Measurements from ENCODE around the gene ICAM2. TPM values are rescaled to one million over a fixed set of nuclear protein-coding genes. Genes with fewer than 3 reads are reported as not detected.

ICAM2 gene
- total and polyA plus RNA-seq, 2 donors (not counting 3 experiments of a cell fraction or from before 2014, with no cell fraction given): 586 to 2,377 TPM

DNA sequence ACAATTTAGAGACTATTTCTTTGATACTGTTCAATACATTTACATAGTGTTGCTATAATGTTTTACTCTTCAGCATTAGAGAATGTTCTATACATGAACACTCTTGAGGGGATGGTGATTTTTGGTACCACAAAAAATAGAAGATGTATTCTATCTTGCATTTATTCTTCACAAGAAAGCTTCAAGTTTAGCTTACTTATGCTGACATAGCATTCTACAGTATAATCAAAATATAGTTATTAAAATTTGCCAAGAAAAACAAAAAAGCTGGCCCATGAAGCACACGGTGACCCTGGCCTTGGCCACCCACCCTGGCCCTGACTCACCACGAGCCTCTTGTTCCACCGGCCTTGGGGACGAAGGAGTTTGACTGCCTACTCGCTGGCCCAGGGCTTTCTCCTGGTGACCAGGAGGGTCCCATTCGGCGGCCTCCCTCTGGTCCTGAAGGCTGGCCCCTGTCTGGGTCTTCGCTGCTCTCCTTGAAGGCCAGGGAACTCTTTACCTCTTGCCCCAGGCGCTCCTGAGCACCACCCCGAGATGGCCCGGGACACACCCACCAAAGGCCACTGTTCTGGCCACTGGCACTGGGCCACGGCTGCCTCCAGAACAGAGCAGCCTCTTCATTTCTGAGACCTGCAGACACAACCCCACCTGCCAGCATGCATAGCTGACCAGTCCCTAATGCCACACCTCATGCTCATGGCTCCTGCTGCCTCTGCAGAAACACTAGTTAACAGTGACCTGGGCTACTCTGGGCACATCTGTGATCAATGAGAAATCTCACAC is 22.5 kb upstream of the ICAM2 start:
- BruUV-seq (replicated peaks): no TSS peak

More for the DNA sequence above, 22.5 kb upstream of the ICAM2 start:
- TF ChIP-seq GATA2 (IDR thresholded peaks at IDR 0.05; ENCODE audit: insufficient read depth, insufficient read length, low read depth, low read length) (no peak), MAX (IDR thresholded peaks at IDR 0.05; ENCODE audit: insufficient read depth, insufficient read length) (no peak), JUN (IDR thresholded peaks at IDR 0.05; ENCODE audit: borderline replicate concordance, insufficient read depth, insufficient read length, low read depth) (no peak), CTCF (IDR thresholded peaks at IDR 0.05; ENCODE audit: extremely low read depth in 1 of 2, insufficient read depth in 1 of 2, low read depth in 1 of 2, low read length in 2 of 2) (no peak), MYC (IDR thresholded peaks at IDR 0.05; ENCODE audit: low read depth, low read length) (no peak), POLR2AphosphoS5 (IDR thresholded peaks at IDR 0.05; ENCODE audit: insufficient read depth, low read depth, low read length) (no peak), FOS (IDR thresholded peaks at IDR 0.05; ENCODE audit: borderline replicate concordance, insufficient read depth, low read length) (no peak), EZH2 (IDR thresholded peaks at IDR 0.05; ENCODE audit: borderline replicate concordance, low read depth, low read length, severe bottlenecking) (no peak), POLR2A (IDR thresholded peaks at IDR 0.05; ENCODE audit: low read depth, low read length) (no peak)
- no peaks in the 10 kb centered on the region for H3K9me1 ChIP-seq (replicated peaks; ENCODE audit: control insufficient read depth, extremely low read depth, insufficient read depth, low read length)
- no peaks in the 10 kb centered on the region for H3K4me1 ChIP-seq (ENCODE audit: control insufficient read depth, extremely low read depth, insufficient read depth, low read length)
- FAIRE-seq (no peak), DNase-seq (ENCODE audit: low read depth, low spot score) (peak; percentile 11)
- ChIA-PET POLR2A (no interaction called here), CTCF (interaction anchor here (0.6 to 3.9 kb wide), 9 partner anchors 10 to 436 kb away, joined by 3 to 24 read pairs (median 3); partner anchors contain the start of gene ERN1)
- H3K9me3 ChIP-seq (replicated peaks; ENCODE audit: control insufficient read depth, insufficient read depth, low read length): no peaks in the 10 kb centered on the region
- H2AFZ ChIP-seq (ENCODE audit: low read depth, low read length): no peak overlapping the region
- no peak overlapping the region for H3K4me3 ChIP-seq (replicated peaks in 1 of 3; ENCODE audit: insufficient read depth in 1 of 3, low read depth in 1 of 3, low read length in 3 of 3)
- dilution Hi-C loops (cut with MboI; ENCODE audit: extremely low pct_ligation_motif_present, low sequenced_read_pairs): loop anchor here (25.0 kb wide), 1 partner anchor 94 kb away; the partner anchor contains the start of gene ERN1
- H4K20me1 ChIP-seq (replicated peaks; ENCODE audit: control insufficient read depth, extremely low read depth, insufficient read depth, low read length): no peaks in the 10 kb centered on the region
- no peaks in the 10 kb centered on the region for H3K27me3 ChIP-seq (ENCODE audit: control insufficient read depth in 2 of 2, insufficient read depth in 2 of 2, low read length in 2 of 2)
- intact Hi-C loops (cut with micrococcal nuclease): no loop called here
- no peaks in the 10 kb centered on the region for H3K79me2 ChIP-seq (ENCODE audit: control insufficient read depth, insufficient read depth, low read length)
- peaks cover 2 to 33% of the 10 kb centered on the region in 2 experiments for H3K36me3 ChIP-seq (ENCODE audit: control insufficient read depth in 2 of 2, extremely low read depth in 1 of 2, insufficient read depth in 2 of 2, low read length in 2 of 2)
- H3K9ac ChIP-seq (replicated peaks; ENCODE audit: extremely low read depth, insufficient read depth, low read length): no peak overlapping the region
- no peak overlapping the region for H3K4me2 ChIP-seq (ENCODE audit: insufficient read depth, low read length)
- H3K27ac ChIP-seq (ENCODE audit: insufficient read depth, low read depth, low read length): no peak overlapping the region
